OCI-LY3 (cell line): ENCODE results near the gene ALDH3A1.

Experiments
- H2AFZ ChIP-seq: fragments of 200-600, 300-600 bp; shearing (Covaris generic); 2 replicates; pipeline ENCODE4 v1.6.0; 2014; ENCODE audit warnings: antibody characterized with exemption, low read depth, low read length
- H3K27ac ChIP-seq: fragments of 200-600, 300-600 bp; sonication (generic); 2 replicates; pipeline ENCODE4 v1.5.1; 2014; ENCODE audit warnings: mild to moderate bottlenecking, low read length, moderate library complexity, mixed read lengths
- H3K27me3 ChIP-seq: fragments of 200-600, 300-600 bp; sonication (generic); 2 replicates; pipeline ENCODE4 v1.6.1; 2014; ENCODE audit warnings: low read depth, low read length, mixed read lengths
- H3K36me3 ChIP-seq: fragments of 200-600, 300-600 bp; sonication (generic); replicated peaks from 2 replicates; pipeline ENCODE3; 2014; ENCODE audit warnings: low read depth, low read length, mixed read lengths
- H3K4me1 ChIP-seq: fragments of 300-600, 200-600 bp; sonication (generic); 2 replicates; pipeline ENCODE4 v1.6.1; 2014; ENCODE audit warnings: low read length, mixed read lengths
- H3K4me2 ChIP-seq: fragments of 200-600, 300-600 bp; sonication (generic); 2 replicates; pipeline ENCODE4 v1.6.1; 2014; ENCODE audit warnings: low read length, mixed read lengths
- H3K4me3 ChIP-seq: fragments of 300-600, 200-600 bp; sonication (generic); 2 replicates; pipeline ENCODE4 v1.5.1; 2014; ENCODE audit warnings: antibody characterized with exemption, mild to moderate bottlenecking, low read length, moderate library complexity
- H3K79me2 ChIP-seq: fragments of 300-600, 200-600 bp; shearing (Covaris generic); 2 replicates; pipeline ENCODE4 v1.6.1; 2014; ENCODE audit warnings: mild to moderate bottlenecking, low read length, mixed read lengths
- H3K9ac ChIP-seq: fragments of 300-600, 200-600 bp; shearing (Covaris generic); 2 replicates; pipeline ENCODE4 v1.6.0; 2014; ENCODE audit warnings: mild to moderate bottlenecking, low read length, moderate library complexity
- H3K9me3 ChIP-seq: fragments of 200-600, 300-600 bp; shearing (Covaris generic); 2 replicates; pipeline ENCODE4 v1.6.1; 2014; ENCODE audit warnings: low read length, mixed read lengths; ENCODE audit not compliant: insufficient read depth
- H4K20me1 ChIP-seq: fragments of 200-600, 300-600 bp; sonication (generic); 2 replicates; pipeline ENCODE4 v1.6.1; 2016; ENCODE audit warnings: low read length, mixed read lengths; ENCODE audit not compliant: insufficient read depth
- EZH2phosphoT487 ChIP-seq: fragments of 200-600 bp; shearing (Covaris generic); IDR thresholded peaks from 2 replicates; pipeline ENCODE4 v1.6.1; 2018; ENCODE audit warnings: antibody characterized with exemption, mixed run types, low read depth
- TF ChIP-seq, protein P1 (sequence below): fragments of 200-600, 300-600 bp; sonication (generic); IDR thresholded peaks from 2 replicates; pipeline ENCODE4 v1.5.1; 2014; ENCODE audit warnings: antibody characterized with exemption, low read length, low read depth

Gene ALDH3A1

GRCh38 chr17:19712436-19713004 is 35.6 kb downstream of the ALDH3A1 start:
- H3K4me2 ChIP-seq = no peak overlapping the region
- no peak overlapping the region for H3K4me3 ChIP-seq
- TF ChIP-seq, protein P1, sequence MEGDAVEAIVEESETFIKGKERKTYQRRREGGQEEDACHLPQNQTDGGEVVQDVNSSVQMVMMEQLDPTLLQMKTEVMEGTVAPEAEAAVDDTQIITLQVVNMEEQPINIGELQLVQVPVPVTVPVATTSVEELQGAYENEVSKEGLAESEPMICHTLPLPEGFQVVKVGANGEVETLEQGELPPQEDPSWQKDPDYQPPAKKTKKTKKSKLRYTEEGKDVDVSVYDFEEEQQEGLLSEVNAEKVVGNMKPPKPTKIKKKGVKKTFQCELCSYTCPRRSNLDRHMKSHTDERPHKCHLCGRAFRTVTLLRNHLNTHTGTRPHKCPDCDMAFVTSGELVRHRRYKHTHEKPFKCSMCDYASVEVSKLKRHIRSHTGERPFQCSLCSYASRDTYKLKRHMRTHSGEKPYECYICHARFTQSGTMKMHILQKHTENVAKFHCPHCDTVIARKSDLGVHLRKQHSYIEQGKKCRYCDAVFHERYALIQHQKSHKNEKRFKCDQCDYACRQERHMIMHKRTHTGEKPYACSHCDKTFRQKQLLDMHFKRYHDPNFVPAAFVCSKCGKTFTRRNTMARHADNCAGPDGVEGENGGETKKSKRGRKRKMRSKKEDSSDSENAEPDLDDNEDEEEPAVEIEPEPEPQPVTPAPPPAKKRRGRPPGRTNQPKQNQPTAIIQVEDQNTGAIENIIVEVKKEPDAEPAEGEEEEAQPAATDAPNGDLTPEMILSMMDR = no peak
- no peak for TF ChIP-seq EZH2phosphoT487
- no peak overlapping the region for H3K9ac ChIP-seq
- no peaks in the 10 kb centered on the region for H3K36me3 ChIP-seq
- H3K79me2 ChIP-seq = no peaks in the 10 kb centered on the region
- H3K27me3 ChIP-seq = no peaks in the 10 kb centered on the region
- H3K4me1 ChIP-seq = no peaks in the 10 kb centered on the region
- no peaks in the 10 kb centered on the region for H4K20me1 ChIP-seq
- no peaks in the 10 kb centered on the region for H3K9me3 ChIP-seq
- H2AFZ ChIP-seq = no peak overlapping the region
- H3K27ac ChIP-seq = no peak overlapping the region

DNA sequence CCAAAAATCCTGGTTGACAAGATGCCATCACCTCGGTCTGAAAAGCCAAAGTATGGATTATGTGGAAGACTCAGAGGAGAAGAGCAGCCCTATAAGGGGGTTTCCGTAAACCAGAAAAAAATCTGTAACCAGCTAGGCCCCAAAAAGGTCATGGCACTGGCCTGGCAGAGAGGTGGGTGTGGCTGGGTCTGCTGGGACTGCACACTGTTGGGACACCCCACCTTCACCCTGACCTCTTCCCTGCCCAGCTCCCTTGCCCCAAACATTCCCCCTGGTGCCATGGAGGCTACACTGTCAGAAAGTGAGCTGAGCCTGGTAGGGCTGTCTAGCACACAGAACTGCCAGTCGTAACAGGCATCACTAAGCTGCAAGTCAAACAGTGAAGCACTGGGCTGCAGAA is 38.3 kb downstream of the ALDH3A1 start:
- Histone ChIP-seq H3K27me3 (no peaks in the 10 kb centered on the region), H3K79me2 (no peaks in the 10 kb centered on the region), H3K4me3 (no peak overlapping the region), H3K27ac (no peak overlapping the region), H4K20me1 (no peaks in the 10 kb centered on the region), H3K9me3 (no peaks in the 10 kb centered on the region), H2AFZ (no peak overlapping the region), H3K4me2 (no peak overlapping the region), H3K9ac (no peak overlapping the region), H3K4me1 (no peaks in the 10 kb centered on the region), H3K36me3 (no peaks in the 10 kb centered on the region)
- TF ChIP-seq, protein P1 = no peak
- no peak for TF ChIP-seq EZH2phosphoT487

- no peak overlapping the region for H2AFZ ChIP-seq
- H3K79me2 ChIP-seq = no peaks in the 10 kb centered on the region
- H3K4me1 ChIP-seq = no peaks in the 10 kb centered on the region
- H4K20me1 ChIP-seq = no peaks in the 10 kb centered on the region
- H3K9me3 ChIP-seq = no peaks in the 10 kb centered on the region
- no peak overlapping the region for H3K9ac ChIP-seq
- H3K36me3 ChIP-seq = no peaks in the 10 kb centered on the region
- H3K4me3 ChIP-seq = no peak overlapping the region
- H3K27me3 ChIP-seq = no peaks in the 10 kb centered on the region
- H3K27ac ChIP-seq = no peak overlapping the region
- TF ChIP-seq, protein P1 = no peak
- no peak for TF ChIP-seq EZH2phosphoT487
- H3K4me2 ChIP-seq = no peak overlapping the region
Observed at GRCh38 chr17:19708431-19709175, 39.5 kb downstream of the ALDH3A1 start.

GRCh38 chr17:19707728-19708221 is 40.3 kb downstream of the ALDH3A1 start:
- H3K27ac ChIP-seq = no peak overlapping the region
- no peaks in the 10 kb centered on the region for H3K79me2 ChIP-seq
- no peaks in the 10 kb centered on the region for H3K27me3 ChIP-seq
- H3K9me3 ChIP-seq = no peaks in the 10 kb centered on the region
- no peak overlapping the region for H2AFZ ChIP-seq
- H3K4me2 ChIP-seq = no peak overlapping the region
- H4K20me1 ChIP-seq = no peaks in the 10 kb centered on the region
- H3K9ac ChIP-seq = no peak overlapping the region
- no peaks in the 10 kb centered on the region for H3K4me1 ChIP-seq
- no peaks in the 10 kb centered on the region for H3K36me3 ChIP-seq
- no peak for TF ChIP-seq EZH2phosphoT487
- TF ChIP-seq, protein P1 = no peak
- no peak overlapping the region for H3K4me3 ChIP-seq
